Esophagus muscularis mucosa (tissue), 4 donors: ENCODE data around the gene LAT.

Source experiments
- CTCF ChIP-seq, 3 experiments: fragments of 200-600 bp in 2 of 3; fragments of 450-650 bp in 1 of 3; sonication (generic) in 2 of 3; IDR thresholded peaks; one replicate each; pipeline ENCODE4 v1.5.1; 2017 to 2019; ENCODE audit warnings: antibody characterized with exemption in 3 of 3, mild to moderate bottlenecking in 2 of 3, moderate library complexity in 1 of 3
- EP300 ChIP-seq: sonication (generic); formaldehyde crosslinking; IDR thresholded peaks from one replicate; pipeline ENCODE4 v1.6.1; 2017; ENCODE audit warnings: antibody characterized with exemption
- POLR2A ChIP-seq: fragments of 450-650 bp; IDR thresholded peaks from one replicate; pipeline ENCODE4 v1.6.1; 2017; ENCODE audit warnings: antibody characterized with exemption, moderate library complexity, mild to moderate bottlenecking, low read depth
- POLR2AphosphoS5 ChIP-seq, 2 donors: sonication (generic); formaldehyde crosslinking; IDR thresholded peaks; one replicate each; pipeline ENCODE4 v1.6.1; 2017; ENCODE audit warnings: antibody characterized with exemption in 2 of 2

GRCh38 chr16:28935346-28935745, 49.5 kb upstream of the LAT start:
- TF ChIP-seq CTCF (IDR thresholded peaks at IDR 0.05) (no peak), EP300 (no peak), POLR2AphosphoS5 (IDR thresholded peaks at IDR 0.05) (no peak), POLR2A (no peak)
